ENCODE results near the gene ZNF813.

Gene ZNF813

DNA sequence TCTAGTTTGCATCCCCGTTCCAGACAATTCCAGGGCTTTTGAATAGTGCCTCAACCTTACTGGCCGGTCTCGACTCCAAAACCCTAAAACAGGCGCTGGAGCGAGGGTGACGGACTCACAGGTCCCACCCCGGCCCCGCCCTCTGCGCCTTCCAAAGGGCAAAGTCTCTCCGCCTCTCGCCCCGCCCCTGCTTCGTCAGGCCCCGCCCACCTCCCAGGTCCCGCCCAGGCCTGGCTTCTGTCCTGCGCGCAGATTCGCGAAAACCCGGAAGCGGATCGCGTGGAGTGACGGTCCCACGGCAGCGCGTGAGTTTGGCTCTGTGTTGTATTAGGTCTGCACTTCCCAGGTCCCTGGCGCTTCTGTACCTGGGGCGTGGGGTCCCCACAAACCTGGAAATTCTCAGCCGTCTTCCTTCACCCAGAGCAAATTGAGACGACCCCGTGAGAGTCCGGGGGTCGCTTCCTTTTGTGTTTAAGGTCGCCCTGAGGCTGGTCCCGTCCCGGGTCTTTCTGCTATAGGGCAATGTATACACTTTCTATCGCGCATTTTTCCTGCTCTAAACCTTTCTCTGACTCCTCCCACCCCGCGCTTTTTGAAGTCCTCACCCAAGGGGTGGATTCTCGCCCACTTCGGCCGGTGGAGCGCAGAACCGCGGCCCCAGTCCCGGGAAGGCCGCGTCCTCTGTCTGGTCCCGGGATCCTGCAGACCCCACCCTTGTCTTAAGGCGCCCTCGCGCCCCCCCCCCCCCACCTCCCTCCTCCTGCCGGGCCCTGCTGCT, at the start of gene ZNF813:
Gene ZNF813, plus strand, starts transcription at position 249 of the 778 bp plus-strand sequence. CDS start 16,090 bp downstream, outside the sequence.
- no peak for TF ChIP-seq GATA3 (IDR thresholded peaks at IDR 0.05; ENCODE audit: low read depth, low read length)
- no peak for TF ChIP-seq GATA2 (IDR thresholded peaks at IDR 0.05; ENCODE audit: low read depth, low read length)

DNA sequence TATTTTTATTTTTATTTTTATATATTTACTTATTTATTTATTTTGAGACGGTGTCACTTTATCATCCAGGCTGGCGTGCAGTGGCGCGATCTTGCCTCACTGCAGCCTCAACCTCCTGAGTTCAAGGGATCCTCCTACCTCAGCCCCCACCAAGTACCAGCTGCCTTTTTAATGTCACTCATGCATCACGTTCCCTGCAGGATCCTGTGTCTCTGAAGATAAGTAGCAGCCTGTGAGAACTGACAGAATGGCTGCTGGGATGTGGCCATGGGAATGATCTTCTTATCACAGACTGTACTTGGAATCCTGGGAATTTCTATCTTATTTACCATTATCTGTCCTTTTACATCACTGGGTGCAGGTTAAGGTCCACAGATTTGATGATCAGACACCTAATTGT, 45.0 kb upstream of the ZNF813 start:
- TF ChIP-seq GATA3 (IDR thresholded peaks at IDR 0.05; ENCODE audit: low read depth, low read length) (no peak), GATA2 (IDR thresholded peaks at IDR 0.05; ENCODE audit: low read depth, low read length) (no peak)

DNA sequence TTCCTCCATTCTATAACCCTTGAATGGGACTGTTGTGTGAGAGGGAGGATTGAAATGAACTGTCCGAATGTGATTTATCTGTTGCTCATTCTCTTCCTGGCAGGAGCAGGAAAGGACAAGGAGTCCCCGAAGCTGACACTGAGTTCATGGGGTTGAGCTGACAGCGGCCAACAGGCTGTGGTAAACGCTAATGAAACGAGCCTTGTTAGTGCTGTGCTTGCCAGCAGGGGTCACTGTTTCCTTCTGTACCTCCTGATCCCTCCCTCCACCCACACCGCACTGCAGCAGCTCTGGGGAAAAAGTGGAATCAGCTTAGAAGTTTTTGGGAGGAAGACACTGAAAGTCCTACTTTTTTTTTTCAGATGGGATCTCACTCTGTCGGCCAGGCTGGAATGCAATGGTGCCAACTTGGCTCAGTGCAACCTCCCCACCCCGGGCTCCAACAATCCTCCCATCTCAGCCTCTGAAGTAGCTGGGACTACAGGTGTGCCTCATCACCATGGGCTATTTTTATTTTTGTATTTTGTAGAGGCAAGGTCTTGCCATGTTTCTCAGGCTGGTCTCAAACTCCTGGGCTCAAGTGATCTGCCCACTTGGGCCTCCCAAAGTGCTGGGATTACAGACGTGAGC, 42.5 kb upstream of the ZNF813 start:
- TF ChIP-seq GATA3 (IDR thresholded peaks at IDR 0.05; ENCODE audit: low read depth, low read length) (no peak), GATA2 (IDR thresholded peaks at IDR 0.05; ENCODE audit: low read depth, low read length) (no peak)

DNA sequence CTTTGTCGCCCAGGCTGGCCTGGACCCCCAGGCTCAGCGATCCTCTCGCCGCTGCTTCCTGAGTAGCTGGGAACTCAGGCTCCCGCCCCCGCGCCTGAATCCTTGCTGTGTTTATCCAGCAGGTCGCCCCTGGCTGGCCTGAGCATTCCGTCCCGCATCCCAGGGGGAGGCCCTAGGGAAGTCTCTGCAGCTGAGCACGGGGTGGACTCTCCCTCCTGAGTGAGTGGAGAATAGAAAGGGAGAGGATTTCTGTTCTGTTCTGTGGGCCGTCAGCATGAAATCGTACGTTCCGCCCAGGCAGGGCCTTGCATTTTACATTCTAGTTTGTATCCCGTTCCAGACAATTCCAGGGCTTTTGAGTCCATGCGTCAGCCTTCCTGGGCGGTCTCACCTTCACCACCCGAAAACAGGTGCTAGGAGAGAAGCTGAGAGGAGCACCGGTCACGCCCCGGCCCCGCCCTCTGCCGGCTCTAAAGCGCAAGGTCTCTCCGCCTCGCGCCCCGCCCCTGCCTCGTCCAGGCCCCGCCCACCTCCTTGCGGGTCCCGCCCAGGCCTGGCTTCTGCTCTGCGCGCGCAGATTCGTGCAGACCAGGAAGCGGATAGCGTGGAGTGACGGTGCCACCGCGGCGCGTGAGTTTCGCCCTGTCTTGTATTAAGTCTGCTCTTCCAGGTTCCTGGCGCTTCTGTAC, 36.0 kb upstream of the ZNF813 start, which contains the start of gene ZNF761:
Gene ZNF761, plus strand, starts transcription at position 586 of the 689 bp plus-strand sequence. CDS start 15,285 bp downstream, outside the sequence.
- TF ChIP-seq GATA3 (IDR thresholded peaks at IDR 0.05; ENCODE audit: low read depth, low read length) (no peak), GATA2 (IDR thresholded peaks at IDR 0.05; ENCODE audit: low read depth, low read length) (no peak)

DNA sequence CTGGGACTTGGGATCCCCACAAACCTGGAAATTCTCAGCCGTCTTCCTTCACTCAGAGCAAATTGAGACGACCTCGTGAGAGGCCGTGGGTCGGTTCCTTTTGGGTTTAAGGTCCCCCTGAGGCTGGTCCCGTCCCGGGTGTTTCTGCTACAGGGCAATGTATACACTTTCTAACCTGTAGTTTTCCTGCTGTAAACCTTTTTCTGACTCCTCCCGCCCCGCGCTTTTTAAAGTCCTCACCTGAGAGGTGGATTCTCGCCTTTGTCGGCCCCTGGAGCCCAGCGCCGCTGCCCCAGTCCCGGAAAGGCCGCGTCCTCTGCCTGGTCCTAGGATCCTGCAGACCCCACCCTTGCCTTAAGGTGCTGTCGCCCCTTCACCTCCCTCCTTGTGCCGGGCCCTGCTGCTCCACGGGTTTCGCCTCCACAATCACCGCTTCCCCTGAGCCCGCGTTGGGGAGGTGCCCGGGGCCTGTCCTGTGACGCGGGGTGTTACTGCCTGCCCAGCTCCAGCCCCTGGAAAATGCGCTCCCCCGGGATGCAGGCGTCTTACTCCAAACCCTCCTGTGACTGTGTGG, 35.4 kb upstream of the ZNF813 start:
- TF ChIP-seq GATA2 (IDR thresholded peaks at IDR 0.05; ENCODE audit: low read depth, low read length), result no peak
- no peak for TF ChIP-seq GATA3 (IDR thresholded peaks at IDR 0.05; ENCODE audit: low read depth, low read length)

DNA sequence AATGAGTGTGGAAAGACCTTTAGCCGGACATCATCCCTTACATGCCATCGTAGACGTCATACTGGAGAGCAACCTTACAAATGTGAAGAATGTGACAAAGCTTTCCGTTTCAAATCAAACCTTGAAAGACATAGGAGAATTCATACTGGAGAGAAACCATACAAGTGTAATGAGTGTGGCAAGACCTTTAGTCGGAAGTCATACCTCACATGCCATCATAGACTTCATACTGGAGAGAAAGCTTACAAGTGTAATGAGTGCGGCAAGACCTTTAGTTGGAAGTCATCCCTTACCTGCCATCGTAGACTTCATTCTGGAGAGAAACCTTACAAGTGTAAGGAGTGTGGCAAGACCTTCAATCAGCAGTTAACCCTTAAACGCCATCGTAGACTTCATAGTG, 11.7 kb upstream of the ZNF813 start:
- TF ChIP-seq GATA3 (IDR thresholded peaks at IDR 0.05; ENCODE audit: low read depth, low read length), result no peak
- TF ChIP-seq GATA2 (IDR thresholded peaks at IDR 0.05; ENCODE audit: low read depth, low read length), result no peak

DNA sequence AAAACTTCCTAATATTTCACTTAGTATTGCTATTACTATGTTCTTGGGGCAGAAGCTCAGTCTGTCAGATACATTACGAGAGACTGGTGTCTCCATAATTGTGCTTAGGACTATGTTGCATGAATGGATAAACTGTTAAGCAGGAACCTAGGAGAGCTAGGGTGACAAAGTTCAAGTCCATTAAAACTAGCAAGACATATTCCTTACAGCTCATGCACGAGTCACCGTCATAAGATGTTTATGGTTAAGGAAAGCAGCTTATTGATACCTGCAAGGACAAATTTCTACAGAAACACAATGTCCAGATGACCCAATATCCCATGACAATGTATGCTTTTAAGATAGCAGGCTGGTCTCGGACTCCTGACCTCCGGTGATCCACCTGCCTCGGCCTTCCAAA, 5.7 kb upstream of the ZNF813 start:
- TF ChIP-seq GATA2 (IDR thresholded peaks at IDR 0.05; ENCODE audit: low read depth, low read length), result no peak
- TF ChIP-seq GATA3 (IDR thresholded peaks at IDR 0.05; ENCODE audit: low read depth, low read length), result no peak

DNA sequence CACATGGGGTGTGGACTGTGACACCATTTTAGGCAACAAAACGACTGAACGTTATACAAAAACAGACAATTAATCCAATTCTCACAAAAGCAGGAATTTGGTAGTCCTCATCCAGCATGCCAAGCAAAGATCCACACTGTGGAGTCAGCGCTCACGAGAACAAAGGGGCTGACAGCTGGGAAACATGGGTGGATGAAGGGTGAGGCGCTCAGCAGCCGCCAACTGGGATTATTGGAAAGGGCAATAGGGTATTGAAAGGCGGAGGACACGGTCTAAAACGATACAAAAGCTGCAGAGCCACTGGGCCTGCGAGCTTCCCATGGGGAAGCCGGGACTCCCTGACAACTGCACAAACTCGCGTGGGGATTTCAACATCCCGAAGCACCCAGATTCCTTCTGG, 4.7 kb upstream of the ZNF813 start:
- no peak for TF ChIP-seq GATA3 (IDR thresholded peaks at IDR 0.05; ENCODE audit: low read depth, low read length)
- TF ChIP-seq GATA2 (IDR thresholded peaks at IDR 0.05; ENCODE audit: low read depth, low read length), result no peak

DNA sequence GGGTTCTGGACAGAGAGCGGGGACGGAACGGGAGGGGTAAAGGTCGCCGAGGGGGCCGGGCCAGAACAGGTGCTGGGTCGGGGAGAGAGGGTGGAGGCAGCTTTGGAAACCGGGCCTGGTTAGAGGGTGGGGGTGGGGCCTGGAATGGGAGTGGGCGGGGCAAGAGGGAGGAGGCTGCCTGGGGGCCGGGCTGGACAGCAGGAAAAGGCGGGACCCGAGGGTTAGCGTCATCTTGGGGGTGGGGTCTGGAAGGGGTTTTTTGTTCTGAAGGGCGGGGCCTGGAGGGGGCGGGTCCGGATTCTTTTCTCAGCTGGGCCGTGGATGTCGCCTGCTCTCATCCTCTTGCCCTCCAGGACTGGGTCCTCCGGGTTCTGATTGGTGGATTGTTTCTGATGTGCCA, 4.3 kb upstream of the ZNF813 start:
- TF ChIP-seq GATA2 (IDR thresholded peaks at IDR 0.05; ENCODE audit: low read depth, low read length), result no peak
- TF ChIP-seq GATA3 (IDR thresholded peaks at IDR 0.05; ENCODE audit: low read depth, low read length), result no peak

DNA sequence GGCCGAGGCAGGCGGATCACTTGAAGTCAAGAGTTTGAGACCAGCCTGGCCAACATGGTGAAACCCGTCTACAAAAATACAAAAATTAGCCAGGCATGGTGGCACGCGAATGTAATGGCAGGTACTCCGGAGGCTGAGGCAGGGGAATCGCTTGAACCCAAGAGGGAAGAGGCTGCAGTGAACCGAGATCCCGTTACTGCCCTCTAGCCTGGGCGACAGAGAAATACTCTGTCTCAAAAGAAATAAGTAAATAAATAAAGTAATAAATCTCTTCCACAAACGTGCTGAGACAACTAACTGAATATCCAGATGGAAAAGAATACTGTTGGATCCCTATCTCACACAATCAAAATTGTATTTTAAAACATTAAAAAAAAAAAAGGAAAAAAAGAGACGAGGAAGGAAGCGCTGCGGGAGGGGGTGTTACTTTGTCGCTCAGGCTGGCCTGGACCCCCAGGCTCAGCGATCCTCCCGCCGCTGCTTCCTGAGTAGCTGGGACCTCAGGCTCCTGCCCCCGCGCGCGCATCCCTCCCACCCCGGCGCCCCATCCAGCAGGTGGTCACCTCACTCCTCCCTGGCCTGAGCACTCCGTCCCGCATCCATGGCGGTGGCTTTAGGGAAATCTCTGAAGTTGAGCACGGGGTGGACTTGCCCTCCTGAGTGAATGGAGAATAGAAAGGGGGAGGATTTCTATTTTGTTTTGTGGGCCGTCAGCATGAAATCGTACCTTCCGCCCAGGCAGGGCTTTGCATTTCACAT, 628 bp upstream of the ZNF813 start:
- TF ChIP-seq GATA3 (IDR thresholded peaks at IDR 0.05; ENCODE audit: low read depth, low read length) (no peak), GATA2 (IDR thresholded peaks at IDR 0.05; ENCODE audit: low read depth, low read length) (no peak)

DNA sequence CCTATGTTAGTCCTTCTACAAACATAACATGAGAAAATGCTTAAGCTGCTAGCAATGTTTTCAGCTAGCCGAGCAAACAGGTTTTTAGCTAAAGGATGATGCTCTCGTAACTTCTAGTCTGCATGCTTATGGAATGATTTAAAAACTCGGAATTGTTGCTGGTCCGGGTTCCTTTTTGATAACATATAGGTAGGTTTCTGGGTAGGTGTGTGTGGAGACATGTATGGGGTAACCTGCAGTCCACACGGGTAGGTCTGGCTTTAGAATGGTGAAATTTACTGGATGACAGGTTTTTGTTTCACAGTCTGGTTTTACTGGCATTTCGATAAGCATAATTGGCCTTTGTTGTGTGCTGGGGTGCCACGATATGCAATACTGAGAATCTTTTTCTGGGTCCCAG, 4.4 kb downstream of the ZNF813 start:
- TF ChIP-seq GATA3 (IDR thresholded peaks at IDR 0.05; ENCODE audit: low read depth, low read length) (no peak), GATA2 (IDR thresholded peaks at IDR 0.05; ENCODE audit: low read depth, low read length) (no peak)

DNA sequence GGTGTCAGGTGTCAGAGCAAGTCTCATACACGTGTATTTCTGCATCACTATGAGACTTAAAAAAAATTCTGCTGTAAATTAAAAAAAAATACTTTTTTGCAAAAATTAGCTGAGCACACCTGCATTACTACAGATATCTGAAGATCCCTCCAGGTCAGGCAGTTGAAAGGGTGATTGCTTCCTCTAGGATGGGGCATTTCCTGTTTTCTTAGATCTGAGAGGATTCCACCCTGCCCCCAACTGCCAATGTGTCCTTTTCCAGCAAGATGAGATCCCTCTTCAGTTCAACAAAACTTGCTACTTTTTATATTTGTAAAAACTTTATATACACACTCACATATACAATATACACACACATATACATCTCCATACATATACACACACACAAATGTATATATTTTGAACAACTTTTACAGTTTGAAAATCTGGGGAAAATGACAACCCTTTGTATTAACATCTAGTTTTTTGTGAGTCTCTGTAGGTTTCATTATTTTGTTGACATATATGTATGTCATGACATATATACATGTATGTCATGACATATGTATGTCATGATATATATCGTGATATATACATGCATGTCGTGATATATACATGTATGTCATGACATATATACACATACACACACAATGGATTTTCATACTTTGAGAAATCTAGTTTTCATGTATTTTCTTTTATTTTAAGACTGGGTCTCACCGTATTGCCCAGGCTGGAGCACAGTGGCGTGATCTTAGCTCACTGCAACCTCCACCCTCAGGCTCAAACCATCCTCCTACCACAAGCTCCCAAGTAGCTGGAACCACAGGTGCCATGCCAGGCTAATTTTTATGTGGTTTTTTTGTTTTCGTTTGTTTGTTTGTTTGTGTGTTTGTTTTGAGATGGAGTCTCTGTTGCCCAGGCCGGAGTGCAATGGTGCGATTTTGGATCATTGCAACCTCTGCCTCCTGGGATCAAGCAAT, 17.8 kb downstream of the ZNF813 start:
- TF ChIP-seq GATA3 (IDR thresholded peaks at IDR 0.05; ENCODE audit: low read depth, low read length), result no peak
- no peak for TF ChIP-seq GATA2 (IDR thresholded peaks at IDR 0.05; ENCODE audit: low read depth, low read length)
